ENCODE data around the gene RAB42.
"Not testable (repeated sequence)": the region's sequence is repeated elsewhere in the genome, so short reads cannot be mapped to it uniquely, and the experiment has no call there.

The RAB42 gene, protein sequence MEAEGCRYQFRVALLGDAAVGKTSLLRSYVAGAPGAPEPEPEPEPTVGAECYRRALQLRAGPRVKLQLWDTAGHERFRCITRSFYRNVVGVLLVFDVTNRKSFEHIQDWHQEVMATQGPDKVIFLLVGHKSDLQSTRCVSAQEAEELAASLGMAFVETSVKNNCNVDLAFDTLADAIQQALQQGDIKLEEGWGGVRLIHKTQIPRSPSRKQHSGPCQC

DNA sequence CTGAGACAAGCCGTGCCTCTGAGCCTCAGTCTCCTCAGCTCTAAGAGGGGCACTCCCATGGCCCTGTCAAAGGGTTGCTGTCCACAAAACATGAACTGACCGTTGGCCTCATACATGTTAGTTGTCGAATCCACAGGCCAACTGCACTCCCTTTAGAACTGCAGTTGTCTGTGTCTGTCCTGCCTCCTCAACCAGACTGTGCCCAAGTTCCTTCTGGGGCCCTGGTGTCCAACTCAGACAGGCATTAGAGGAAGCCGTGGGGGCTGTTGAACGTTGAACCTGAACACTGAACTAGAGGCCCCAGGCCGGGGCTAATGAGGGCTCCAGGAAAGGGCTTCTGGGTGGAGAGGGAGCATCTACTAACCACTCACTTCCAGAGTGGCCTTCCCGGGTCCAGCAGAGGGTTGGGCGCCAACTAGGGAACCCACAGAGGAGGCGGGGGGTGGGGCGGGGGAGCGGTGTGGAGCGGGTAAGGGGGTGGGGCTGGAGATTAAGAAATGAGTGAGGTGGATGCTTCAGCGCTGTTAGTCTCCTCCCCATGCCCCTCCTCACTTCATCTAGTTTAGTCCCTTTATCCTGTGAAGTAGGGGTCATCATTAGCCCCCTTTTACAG lies at the start of gene RAB42:
TSS of gene RAB42 (plus strand) at position 558 of the 613 bp plus-strand sequence. CDS start 247 bp downstream, outside the sequence.
- DNase-seq, result peak in 1 of 2 experiments; percentile 22

DNA sequence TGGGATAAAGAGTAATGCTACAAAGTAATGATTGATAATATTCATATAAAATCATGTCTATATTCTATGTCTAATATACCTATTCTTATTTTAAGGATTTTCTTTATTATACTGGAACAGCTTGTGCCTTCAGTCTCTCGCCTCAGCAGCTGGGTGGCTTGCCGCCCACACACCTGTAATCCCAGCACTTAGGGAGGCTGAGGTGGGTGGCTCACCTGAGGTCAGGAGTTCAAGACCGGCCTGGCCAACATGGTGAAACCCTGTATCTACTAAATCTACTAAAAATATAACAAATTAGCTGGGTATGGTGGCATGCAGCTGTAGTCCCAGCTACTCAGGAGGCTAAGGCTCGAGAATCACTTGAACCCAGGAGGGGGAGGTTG lies 46.8 kb upstream of the RAB42 start:
- no peak for DNase-seq

DNA sequence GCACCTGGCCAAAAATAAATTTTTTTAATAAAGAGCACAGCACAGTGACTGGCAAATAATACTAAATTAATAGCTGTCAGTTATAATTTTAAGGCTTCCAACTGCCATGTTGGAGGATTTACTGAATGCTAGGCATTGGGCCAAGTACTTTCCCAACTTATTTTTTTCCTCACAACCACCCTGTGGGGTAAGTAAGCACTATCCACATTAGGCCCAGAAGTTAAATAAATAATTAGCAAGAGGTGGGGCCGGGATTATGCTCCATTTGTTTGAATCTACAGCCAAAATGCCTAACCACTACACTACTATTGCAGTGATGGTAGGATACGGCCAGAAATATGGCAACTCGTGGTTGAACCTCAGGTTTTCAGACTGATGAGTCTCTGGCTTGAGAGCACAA lies 43.7 kb upstream of the RAB42 start:
- no peak for DNase-seq

DNA sequence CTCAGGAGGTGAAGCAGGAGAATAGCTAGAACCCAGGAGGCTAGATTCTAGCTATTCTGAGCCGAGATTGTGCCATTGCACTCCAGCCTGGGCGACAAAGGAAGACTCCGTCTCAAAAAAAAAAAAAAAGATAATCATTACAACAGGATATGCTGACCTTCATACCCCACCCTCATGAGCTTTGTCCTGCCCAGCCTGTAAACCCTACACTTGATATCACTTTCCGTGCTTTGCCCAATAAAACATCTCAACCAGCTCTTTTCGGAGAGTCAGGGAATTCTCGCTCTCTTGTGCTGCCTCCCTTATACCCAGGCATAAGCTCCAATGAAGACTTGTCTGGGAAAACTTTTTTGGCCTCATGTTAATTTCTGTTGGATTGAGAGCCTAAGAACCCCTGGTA lies 40.7 kb upstream of the RAB42 start:
- no peak for DNase-seq

DNA sequence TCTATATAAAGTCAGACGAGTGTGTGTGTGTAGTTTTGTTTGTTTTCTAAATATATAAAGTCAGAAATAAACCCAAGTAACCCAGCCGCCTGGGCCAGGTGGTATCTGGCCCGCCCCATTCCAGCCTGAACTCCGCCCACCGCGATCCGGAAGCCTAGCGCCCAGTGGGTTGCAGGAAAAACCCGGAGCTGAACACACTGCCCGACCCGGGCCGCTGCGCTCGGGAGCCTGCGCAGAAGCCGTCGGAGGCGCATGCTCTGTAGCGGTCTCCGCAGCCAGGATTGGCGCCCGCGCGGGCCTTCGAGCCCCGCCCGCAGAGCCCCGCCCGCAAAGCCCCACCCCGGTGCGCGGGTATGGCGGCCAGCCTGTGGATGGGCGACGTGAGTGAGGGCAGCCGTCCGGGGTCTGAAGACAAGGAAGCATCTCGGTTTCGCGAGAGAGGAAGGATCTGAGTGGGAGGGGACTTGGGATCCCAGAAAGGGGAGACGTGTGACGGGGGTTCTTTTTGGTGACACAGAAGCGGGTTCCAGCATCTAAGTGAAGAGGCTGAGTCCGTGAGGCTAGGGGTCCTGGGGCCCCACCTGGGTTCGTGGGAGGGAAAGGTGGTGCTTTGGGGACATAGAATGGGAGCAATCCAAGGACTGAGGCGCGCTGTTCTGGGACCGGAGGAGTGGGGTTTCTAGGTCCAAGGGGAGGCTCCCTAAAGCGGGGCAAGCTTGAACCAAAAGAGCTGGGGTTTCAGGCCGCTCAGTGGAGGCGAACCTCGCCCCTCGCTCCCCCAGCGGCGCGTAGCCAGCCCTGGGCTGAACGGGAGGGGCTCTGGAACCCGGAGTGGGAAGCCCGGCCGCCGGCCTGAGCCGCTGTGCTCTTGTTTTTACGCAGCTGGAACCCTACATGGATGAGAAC lies 39.1 kb upstream of the RAB42 start, which contains the start of gene TRNAU1AP:
TSS of gene TRNAU1AP (plus strand) at position 328 of the 906 bp plus-strand sequence. CDS start at position 354, 26 bp downstream.
- DNase-seq, result peak; percentile 97 to 99

DNA sequence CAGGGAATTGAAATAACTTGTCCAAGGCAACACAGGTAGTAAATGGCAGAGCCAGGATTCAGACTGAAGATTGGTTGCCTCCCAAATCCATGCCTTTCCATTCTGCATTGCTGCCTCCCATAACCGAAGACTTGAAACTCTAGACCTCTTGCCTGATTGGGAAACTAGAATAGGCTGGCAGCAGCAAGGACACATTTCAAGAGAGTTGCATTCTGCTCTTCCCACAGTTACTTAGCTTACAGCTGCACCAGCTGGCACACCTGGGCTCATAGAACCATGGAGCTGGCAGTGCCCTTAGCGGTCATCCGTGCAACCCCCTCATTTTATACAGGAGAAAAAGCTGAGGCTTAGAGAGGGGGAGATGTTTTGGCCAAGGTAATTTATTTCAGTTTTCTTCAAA lies 31.2 kb upstream of the RAB42 start:
- DNase-seq, result no peak

DNA sequence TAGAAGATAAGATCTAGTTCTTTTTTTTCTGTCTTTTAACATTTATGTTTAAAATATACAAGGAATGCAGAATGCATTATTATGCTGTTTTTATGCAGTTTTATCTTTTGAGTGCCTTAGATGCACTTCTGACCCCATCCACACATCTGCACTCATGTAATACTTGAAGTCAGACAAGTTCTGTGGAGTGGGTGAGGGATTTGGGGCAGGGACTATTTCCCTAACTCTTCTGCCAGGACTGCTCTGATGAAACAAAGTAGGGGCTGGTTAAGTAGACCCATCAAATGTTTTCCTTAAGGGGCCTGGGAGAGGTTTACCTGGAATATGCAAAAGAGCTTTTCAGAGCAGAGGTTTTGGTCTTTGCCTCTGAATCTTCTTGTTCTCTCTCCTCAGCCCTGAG lies 27.8 kb upstream of the RAB42 start:
- no peak for DNase-seq

DNA sequence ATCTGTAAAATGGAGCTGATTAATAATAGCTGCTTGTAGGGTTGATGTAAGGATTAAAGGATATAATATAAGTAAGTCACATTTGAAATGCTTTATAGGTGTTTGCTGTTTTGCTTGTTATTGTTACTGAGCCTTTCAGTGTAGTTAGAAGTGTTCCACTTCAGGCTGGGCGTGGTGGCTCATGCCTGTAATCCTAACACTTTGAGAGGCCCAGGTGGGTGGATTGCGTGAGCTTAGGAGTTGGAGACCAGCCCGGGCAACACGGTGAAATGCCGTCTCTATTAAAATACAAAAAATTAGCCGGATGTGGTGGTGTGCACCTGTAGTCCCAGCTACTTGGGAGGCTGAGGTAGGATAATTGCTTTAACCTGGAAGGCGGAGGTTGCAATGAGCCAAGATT lies 27.0 kb upstream of the RAB42 start:
- DNase-seq, result no peak

DNA sequence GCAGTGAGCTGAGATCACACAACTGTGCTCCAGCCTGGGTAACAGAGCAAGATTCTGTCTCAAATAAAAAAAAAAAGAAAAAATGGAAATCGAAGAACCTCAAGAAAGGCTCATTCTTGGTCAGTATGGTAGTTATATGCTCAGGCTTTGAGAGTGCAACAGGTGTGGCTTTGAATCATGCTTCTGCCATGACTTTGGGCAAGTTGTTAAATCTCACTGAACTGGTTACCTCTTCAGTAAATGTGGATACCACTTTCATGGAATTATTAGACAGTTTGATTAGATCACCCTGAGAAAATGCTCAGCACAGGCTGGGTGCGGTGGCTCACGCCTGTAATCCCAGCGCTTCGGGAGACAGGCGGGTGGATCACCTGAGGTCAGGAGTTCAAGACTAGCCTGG lies 26.3 kb upstream of the RAB42 start:
- no peak for DNase-seq

DNA sequence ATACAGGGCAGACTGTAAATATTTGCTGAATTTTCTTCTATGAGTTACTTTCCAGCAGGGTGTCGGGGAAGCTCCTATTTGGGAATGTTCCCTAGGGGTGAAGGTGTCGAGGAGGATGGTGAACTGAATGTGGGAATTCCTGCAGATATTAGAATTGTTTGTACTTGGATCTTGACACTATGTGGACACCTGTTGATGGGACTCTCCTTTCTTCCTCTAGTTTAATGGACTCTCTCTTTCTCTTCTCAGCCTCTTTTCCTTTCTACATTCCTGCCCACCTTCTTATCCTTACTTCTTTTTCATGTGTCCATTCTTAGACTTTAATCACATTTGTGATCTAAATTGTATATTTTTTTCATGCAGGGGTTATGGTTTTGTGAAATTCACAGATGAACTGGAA lies 25.1 kb upstream of the RAB42 start:
- DNase-seq, result no peak

DNA sequence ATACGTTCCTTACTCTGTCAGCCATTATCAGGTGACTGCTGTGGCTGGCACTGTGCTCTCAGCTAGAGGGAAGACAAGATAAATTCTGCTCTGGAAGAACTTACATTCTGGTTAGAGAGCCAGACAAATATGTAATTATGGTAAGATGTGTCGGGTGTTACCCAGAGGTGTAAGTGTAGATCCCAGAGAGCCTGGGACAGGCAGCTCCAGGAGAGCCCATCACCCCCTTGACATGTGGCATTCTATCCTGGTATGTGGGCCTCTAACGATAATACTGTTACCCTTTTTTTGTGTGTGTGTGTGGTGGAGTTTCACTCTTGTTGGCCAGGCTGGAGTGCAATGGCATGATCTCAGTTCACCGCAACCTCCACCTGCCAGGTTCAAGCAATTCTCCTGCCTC lies 20.2 kb upstream of the RAB42 start:
- DNase-seq, result no peak

DNA sequence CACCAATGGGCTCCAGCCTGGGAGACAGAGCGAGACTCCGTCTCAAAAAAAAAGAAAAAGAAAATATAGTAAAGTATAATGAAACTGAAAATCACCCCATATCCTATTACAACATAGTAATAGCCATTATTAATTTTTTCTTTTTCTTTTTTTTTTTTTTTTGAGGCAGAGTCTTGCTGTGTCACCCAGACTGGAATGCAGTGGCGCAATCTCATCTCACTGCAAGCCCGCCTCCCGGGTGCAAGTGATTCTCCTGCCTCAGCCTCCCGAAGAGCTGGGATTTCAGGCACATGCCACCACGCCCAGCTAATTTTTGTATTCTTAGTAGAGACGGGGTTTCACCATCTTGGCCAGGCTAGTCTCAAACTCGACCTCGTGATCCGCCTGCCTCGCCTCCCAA lies 19.2 kb upstream of the RAB42 start:
- not testable (repeated sequence) for DNase-seq

DNA sequence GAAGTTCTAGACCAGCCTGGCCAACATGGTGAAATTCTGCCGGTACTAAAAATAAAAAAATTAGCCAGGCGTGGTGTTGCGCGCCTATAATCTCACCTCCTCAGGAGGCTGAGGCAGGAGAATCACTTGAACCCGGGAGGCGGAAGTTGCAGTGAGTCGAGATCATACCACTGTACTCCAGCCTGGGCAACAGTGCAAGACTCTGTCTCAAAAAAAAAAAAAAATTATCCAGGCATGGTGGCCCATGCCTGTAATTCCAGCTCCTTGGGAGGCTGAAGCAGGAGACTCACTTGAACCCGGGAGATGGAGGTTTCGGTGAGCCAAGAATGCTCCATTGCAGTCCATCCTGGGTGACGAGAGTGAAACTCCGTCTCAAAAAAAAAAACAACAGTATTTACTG lies 18.5 kb upstream of the RAB42 start:
- no peak for DNase-seq

DNA sequence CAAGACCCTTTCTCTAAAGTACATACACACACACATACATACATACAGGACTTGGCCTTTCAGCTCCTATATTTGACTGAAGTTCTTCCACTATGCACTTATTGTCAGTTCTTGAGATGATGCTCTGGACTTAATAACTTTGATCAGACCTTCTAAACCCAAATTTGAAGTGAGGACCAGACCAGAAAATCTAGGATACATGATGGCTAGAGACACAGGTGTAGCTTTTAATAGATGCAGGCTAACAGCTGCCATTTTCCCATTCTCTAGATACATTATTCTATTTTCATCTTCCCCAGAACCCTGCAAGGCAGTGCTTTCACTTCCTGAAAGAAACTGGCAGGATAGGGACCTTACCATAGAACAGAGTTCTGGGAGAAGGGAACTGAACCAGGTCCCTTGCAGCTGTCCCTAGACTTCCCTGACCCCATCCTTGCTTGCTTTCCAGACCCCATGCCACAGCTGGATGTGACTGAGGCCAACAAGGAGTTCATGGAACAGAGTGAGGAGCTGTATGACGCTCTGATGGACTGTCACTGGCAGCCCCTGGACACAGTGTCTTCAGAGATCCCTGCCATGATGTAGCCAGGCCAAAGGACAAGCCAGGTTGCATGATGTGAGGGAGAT lies 14.9 kb upstream of the RAB42 start:
- DNase-seq, result peak; percentile 71 to 75

DNA sequence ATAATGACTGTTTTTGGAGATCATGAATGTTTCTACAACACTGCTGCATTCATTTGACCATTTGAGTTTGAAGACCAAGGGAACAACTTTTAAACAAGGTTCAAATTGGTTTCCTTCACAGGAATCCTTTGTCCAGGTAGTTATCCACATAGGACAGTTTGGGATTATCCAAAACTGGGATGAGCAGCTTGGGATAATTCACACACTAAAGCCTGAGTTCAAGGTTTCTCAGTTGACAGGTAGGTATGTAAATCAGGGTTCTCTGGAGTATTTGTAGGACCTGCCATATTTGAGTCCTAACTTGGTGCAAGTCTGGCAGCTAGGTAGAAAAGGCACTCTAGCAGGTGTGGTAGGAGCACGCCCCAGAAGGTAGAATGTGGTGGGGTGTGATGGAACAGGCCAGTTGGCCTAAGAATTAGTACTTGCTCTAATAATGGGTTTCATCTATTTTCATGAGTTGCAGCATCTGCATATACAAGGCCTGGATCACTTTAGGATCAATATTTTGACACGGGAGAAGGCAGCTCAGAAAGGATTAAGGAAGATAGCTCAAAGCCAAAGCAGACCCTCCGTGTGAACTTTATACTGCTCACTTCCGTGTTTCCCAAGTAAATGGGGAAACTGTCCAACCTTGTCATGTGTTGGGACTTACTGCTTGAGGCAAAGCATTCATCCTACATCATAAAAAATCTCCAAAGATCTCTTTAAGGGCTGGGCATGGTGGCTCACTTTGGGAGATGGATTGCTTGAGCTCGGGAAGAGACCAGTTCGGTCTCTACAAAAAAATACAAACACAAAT lies 14.1 kb upstream of the RAB42 start:
- peak; percentile 63 to 64 for DNase-seq

DNA sequence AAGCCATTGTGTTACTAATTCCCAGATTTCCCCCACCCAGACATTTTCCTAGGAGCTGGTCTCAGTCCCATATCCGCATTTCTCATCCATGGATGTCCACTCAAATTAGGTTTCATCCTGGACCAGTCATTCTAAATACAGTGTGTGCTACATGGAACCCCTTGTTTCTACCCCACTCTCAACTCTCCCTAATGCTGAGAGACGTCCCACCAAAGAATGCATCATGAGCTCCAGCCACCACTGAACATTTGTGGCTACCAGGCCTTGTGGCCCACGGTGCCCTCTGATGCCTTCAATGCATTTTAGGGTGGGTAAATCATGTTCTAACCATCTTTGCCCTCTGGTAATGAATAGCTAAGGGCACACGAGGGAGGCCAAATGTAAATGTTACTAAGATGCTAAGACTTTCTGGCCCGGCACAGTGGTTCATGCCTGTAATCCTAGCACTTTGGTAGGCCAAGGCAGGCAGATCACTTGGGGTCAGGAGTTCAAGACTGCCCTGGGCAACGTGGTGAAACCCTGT lies 13.3 kb upstream of the RAB42 start:
- DNase-seq, result peak in 1 of 2 experiments; percentile 39

DNA sequence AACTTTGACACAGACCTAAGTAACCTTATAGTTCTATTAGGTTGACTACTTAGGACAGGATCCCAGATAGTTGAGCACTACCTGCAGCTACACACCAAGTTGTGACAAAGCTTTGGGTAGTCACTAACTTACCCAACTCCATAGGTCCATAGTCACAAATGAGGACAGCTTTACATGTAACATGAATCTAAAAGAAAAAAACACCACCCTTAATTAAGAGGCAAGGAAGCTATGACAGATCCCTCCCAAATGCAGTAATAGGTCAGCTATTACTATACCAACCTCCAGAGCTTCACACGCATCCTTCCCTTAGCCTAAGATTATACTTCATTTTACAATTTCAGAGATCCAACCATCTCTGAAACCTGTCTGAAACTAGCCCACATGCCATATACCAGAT lies 12.7 kb upstream of the RAB42 start:
- no peak for DNase-seq

DNA sequence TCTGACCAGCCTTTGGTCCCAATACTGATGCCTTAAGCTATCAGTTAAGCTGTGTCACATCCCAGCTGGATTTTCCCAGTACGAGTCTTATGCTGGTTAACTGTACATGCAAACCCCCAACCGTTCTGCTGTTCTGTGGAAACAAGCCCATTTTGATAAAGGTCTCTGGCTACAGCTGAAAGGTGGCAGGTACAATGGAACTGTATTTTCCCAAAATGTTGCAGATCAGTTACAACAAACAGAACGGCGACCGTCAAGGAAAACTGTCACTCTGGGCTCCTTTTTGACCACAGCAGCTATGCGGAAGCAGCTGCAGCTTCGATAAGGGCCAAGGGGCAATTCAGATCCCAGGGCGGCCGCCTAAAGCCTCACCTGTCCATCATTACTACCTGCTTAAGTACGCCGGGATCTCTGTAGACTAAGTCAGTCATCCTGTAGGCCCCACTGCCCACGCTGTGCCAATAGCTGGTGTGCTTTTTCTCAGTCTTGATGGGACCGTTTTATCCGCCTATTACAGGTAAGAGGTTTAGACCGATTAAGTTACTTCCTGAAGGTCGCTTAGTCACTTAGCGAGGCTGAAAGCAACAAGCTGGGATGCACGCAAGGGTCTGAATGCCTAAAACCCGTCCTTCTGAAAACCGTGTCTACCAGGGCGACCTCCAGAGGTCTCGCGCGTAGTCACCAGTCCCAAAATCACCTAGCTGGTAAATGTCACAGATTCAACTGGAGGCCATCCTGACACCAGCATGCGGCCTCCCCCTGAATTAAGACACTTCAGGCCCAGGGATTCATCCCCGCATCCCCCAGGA lies 11.1 kb upstream of the RAB42 start:
- DNase-seq, result peak; percentile 62 to 69

DNA sequence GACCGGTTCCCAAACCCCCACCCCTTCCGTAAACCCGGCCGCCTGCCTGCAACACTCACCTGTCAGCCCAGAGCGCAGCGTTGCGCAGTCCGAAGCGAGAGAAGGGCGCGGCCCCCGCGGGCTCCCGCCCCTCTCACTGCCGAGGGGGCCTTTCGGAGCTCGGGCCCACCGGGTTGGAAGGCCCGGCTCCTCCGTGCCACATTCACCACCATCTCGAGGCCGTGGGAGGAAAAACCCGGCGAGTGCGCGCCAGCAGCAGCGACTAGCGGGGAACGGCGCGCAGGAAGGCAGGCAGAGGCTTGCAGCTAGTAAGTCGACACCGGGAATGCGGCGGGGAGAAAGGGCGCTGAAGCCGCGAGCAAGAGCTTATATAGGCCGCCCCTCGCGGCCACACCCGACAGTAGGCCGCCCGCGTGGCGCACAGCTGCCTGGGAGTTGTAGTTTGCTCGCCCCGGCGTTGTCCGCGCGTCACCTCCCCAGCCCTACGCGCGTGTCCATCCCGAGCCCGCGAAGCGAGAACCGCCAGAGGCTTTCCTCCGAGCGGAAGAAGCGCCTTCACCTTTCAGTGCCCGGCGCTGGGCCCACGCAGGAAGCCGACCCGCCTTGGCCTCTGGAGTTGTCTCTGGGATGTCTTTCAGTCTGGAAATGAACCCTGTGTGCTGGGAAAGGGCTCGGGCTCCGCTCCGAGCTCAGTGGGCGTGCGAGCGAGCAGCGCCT lies 10.4 kb upstream of the RAB42 start:
- DNase-seq, result peak; percentile 93 to 97

DNA sequence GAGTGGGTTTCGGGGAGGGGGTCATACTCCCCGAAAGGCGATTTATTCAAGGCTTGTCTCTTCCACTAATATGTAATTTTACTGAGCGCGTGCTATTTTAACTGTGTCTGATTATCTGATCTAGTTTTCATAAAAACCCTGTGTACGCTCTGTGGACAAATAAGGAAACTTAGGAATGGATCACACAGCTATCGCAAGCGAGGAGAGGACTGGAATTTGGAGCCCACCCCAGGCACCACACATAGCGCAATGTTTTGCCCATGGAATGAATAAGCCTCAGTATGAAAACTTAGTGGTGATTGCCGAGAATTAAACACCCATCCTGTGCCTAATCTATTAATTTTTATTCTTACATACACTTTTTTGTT lies 9.8 kb upstream of the RAB42 start:
- no peak for DNase-seq
